IPS-18a (cell line): Measurements from ENCODE around the gene CATSPERZ.
"Not testable (repeated sequence)": the region's sequence is repeated elsewhere in the genome, so short reads cannot be mapped to it uniquely, and the experiment has no call there.

Experiments used
- H3K27ac ChIP-seq: one replicate; pipeline ENCODE4 v1.5.1; 2013; ENCODE audit warnings: low read length
- H3K27me3 ChIP-seq: one replicate; pipeline ENCODE4 v1.6.1; 2013; ENCODE audit warnings: mild to moderate bottlenecking, low read length; ENCODE audit not compliant: control insufficient read depth, insufficient read depth
- H3K36me3 ChIP-seq: one replicate; pipeline ENCODE4 v1.6.1; 2013; ENCODE audit warnings: low read depth, low read length; ENCODE audit not compliant: control insufficient read depth
- H3K4me1 ChIP-seq: one replicate; pipeline ENCODE4 v1.6.1; 2013; ENCODE audit warnings: low read depth, low read length; ENCODE audit not compliant: control insufficient read depth
- H3K4me3 ChIP-seq: one replicate; pipeline ENCODE4 v1.5.1; 2013; ENCODE audit warnings: low read length
- H3K9ac ChIP-seq: one replicate; pipeline ENCODE4 v1.6.1; 2013; ENCODE audit warnings: mild to moderate bottlenecking, low read length, moderate library complexity
- H3K9me3 ChIP-seq: one replicate; pipeline ENCODE4 v1.6.1; 2013; ENCODE audit warnings: low read depth, low read length; ENCODE audit not compliant: control insufficient read depth

CATSPERZ gene

GRCh38 chr11:64313491-64314145, 13.5 kb downstream of the CATSPERZ start:
- H3K27ac ChIP-seq: no peak overlapping the region
- no peak overlapping the region for H3K4me3 ChIP-seq
- peaks cover 12% of the 10 kb centered on the region for H3K36me3 ChIP-seq
- no peak overlapping the region for H3K9ac ChIP-seq
- H3K27me3 ChIP-seq: no peaks in the 10 kb centered on the region
- H3K9me3 ChIP-seq: no peaks in the 10 kb centered on the region
- H3K4me1 ChIP-seq: no peaks in the 10 kb centered on the region

GRCh38 chr11:64314146-64314804, 14.1 kb downstream of the CATSPERZ start:
- Histone ChIP-seq H3K36me3 (peaks cover 12% of the 10 kb centered on the region), H3K27me3 (no peaks in the 10 kb centered on the region), H3K9ac (no peak overlapping the region), H3K4me3 (no peak overlapping the region), H3K9me3 (no peaks in the 10 kb centered on the region), H3K4me1 (peaks cover 5% of the 10 kb centered on the region), H3K27ac (no peak overlapping the region)

- H3K27ac ChIP-seq: no peak overlapping the region
- no peak overlapping the region for H3K9ac ChIP-seq
- no peaks in the 10 kb centered on the region for H3K27me3 ChIP-seq
- H3K4me1 ChIP-seq: peaks cover 6% of the 10 kb centered on the region
- no peaks in the 10 kb centered on the region for H3K9me3 ChIP-seq
- peaks cover 12% of the 10 kb centered on the region for H3K36me3 ChIP-seq
- H3K4me3 ChIP-seq: no peak overlapping the region
Observed at GRCh38 chr11:64314805-64315561, 14.8 kb downstream of the CATSPERZ start.

- H3K27me3 ChIP-seq, H3K27ac ChIP-seq, H3K4me1 ChIP-seq, H3K9me3 ChIP-seq, H3K9ac ChIP-seq: not testable (repeated sequence)
- peaks cover 15% of the 10 kb centered on the region for H3K36me3 ChIP-seq
- peak overlapping the region; percentile 98 for H3K4me3 ChIP-seq
Observed at GRCh38 chr11:64315667-64316526, 15.7 kb downstream of the CATSPERZ start.

GRCh38 chr11:64316672-64317324, 16.6 kb downstream of the CATSPERZ start:
- peaks cover 24% of the 10 kb centered on the region for H3K36me3 ChIP-seq
- peak overlapping the region; percentile 46 for H3K27ac ChIP-seq
- peaks cover 6% of the 10 kb centered on the region for H3K4me1 ChIP-seq
- H3K9ac ChIP-seq: peak overlapping the region; percentile 92
- no peaks in the 10 kb centered on the region for H3K9me3 ChIP-seq
- peak overlapping the region; percentile 98 for H3K4me3 ChIP-seq
- no peaks in the 10 kb centered on the region for H3K27me3 ChIP-seq

GRCh38 chr11:64317325-64317960, 17.3 kb downstream of the CATSPERZ start, which contains the start of gene TRMT112:
Gene TRMT112 (minus strand): TSS chr11:64317559. CDS start chr11:64317526, 33 bp downstream.
- Histone ChIP-seq H3K4me1 (peaks cover 6% of the 10 kb centered on the region), H3K4me3 (peak within 1 kb of the TSS; percentile 98), H3K27ac (peak within 1 kb of the TSS; percentile 94), H3K9ac (peak within 1 kb of the TSS; percentile 92), H3K27me3 (no peaks in the 10 kb centered on the region), H3K9me3 (no peaks in the 10 kb centered on the region), H3K36me3 (peaks cover 24% of the 10 kb centered on the region)

- peaks cover 24% of the 10 kb centered on the region for H3K36me3 ChIP-seq
- H3K27me3 ChIP-seq: no peaks in the 10 kb centered on the region
- peak within 1 kb of the TSS; percentile 94 for H3K27ac ChIP-seq
- peak within 1 kb of the TSS; percentile 92 for H3K9ac ChIP-seq
- no peaks in the 10 kb centered on the region for H3K9me3 ChIP-seq
- peaks cover 6% of the 10 kb centered on the region for H3K4me1 ChIP-seq
- peak within 1 kb of the TSS; percentile 98 for H3K4me3 ChIP-seq
Observed at GRCh38 chr11:64317961-64318765, 18.0 kb downstream of the CATSPERZ start, which contains the start of gene PRDX5. Gene PRDX5 (plus strand): TSS chr11:64318121. CDS start chr11:64318216, 95 bp downstream.

- Histone ChIP-seq H3K36me3 (peaks cover 24% of the 10 kb centered on the region), H3K4me1 (peaks cover 6% of the 10 kb centered on the region), H3K9ac (peak overlapping the region; percentile 92)
Observed at GRCh38 chr11:64318766-64319761, 18.9 kb downstream of the CATSPERZ start.

GRCh38 chr11:64320556-64320955, 20.4 kb downstream of the CATSPERZ start:
- no peak overlapping the region for H3K4me3 ChIP-seq
- H3K27ac ChIP-seq: no peak overlapping the region

More at GRCh38 chr11:64318766-64319761, 18.9 kb downstream of the CATSPERZ start:
- H3K27me3 ChIP-seq: no peaks in the 10 kb centered on the region
- no peaks in the 10 kb centered on the region for H3K9me3 ChIP-seq
- H3K27ac ChIP-seq: peak overlapping the region; percentile 12
- peak overlapping the region; percentile 98 for H3K4me3 ChIP-seq

More at GRCh38 chr11:64320556-64320955, 20.4 kb downstream of the CATSPERZ start:
- H3K9ac ChIP-seq: no peak overlapping the region
- no peaks in the 10 kb centered on the region for H3K27me3 ChIP-seq
- peaks cover 17% of the 10 kb centered on the region for H3K36me3 ChIP-seq
- peaks cover 6% of the 10 kb centered on the region for H3K4me1 ChIP-seq
- no peaks in the 10 kb centered on the region for H3K9me3 ChIP-seq
